ENCODE results near the gene PPP6R2. TPM values are rescaled to one million over a fixed set of nuclear protein-coding genes. Genes with fewer than 3 reads are reported as not detected.
"Not testable (repeated sequence)": the region's sequence is repeated elsewhere in the genome, so short reads cannot be mapped to it uniquely, and the experiment has no call there.

PPP6R2 gene
- total and polyA plus RNA-seq, 2 experiments from 2014 or later, result 41.4 to 88.4 TPM

DNA sequence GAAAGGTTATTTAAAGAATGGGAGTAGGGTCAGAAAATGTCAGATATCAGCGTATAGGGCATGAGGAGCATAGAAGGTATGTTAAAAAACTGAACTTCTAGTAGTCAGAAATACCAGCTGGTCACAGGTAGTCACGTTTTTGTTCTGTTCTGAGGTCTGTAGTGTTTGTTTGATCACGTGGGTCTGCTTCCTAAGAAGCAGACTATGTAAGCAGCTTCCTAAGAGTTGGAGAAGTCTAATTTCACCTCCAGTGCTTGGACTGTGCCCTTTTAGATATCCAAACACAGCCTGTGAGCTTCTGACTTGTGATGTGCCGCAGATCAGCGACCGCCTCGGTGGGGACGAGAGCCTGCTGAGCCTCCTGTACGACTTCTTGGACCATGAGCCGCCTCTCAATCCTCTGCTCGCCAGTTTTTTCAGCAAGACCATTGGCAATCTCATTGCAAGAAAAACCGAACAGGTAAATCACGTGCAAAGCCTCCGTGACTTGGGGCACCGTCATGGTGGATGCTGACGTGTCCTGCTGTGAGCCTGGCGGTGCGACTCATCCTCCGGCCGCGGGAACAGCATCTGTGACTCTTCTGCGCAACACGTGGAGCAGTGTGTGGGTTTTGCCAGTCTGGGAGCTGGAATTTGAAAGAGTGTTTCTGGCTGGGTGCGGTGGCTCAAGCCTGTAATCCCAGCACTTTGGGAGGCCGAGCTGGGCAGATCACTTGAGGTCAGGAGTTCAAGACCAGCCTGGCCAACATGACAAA lies 63.5 kb downstream of the PPP6R2 start:
- Histone ChIP-seq H3K27me3 (no peaks in the 10 kb centered on the region), H3K27ac (peak overlapping the region; percentile 23), H3K4me3 (no peak overlapping the region), H3K36me3 (peaks cover 13% of the 10 kb centered on the region), H3K9me3 (ENCODE audit: low read depth) (no peaks in the 10 kb centered on the region), H3K4me1 (ENCODE audit: low read depth) (no peaks in the 10 kb centered on the region)
- no peak for DNase-seq (ENCODE audit: low read depth in 1 of 2, low spot score in 1 of 2)
- TF ChIP-seq, protein P1, sequence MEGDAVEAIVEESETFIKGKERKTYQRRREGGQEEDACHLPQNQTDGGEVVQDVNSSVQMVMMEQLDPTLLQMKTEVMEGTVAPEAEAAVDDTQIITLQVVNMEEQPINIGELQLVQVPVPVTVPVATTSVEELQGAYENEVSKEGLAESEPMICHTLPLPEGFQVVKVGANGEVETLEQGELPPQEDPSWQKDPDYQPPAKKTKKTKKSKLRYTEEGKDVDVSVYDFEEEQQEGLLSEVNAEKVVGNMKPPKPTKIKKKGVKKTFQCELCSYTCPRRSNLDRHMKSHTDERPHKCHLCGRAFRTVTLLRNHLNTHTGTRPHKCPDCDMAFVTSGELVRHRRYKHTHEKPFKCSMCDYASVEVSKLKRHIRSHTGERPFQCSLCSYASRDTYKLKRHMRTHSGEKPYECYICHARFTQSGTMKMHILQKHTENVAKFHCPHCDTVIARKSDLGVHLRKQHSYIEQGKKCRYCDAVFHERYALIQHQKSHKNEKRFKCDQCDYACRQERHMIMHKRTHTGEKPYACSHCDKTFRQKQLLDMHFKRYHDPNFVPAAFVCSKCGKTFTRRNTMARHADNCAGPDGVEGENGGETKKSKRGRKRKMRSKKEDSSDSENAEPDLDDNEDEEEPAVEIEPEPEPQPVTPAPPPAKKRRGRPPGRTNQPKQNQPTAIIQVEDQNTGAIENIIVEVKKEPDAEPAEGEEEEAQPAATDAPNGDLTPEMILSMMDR (IDR thresholded peaks at IDR 0.05; ENCODE audit: low read depth, low read length), result no peak

GRCh38 chr22:50408311-50408710 lies 65.2 kb downstream of the PPP6R2 start:
- DNase-seq (ENCODE audit: low read depth in 1 of 2, low spot score in 1 of 2), result no peak
- no peaks in the 10 kb centered on the region for H3K9me3 ChIP-seq (ENCODE audit: low read depth)
- H3K36me3 ChIP-seq, result peaks cover 13% of the 10 kb centered on the region
- H3K27ac ChIP-seq, result no peak overlapping the region
- H3K4me1 ChIP-seq (ENCODE audit: low read depth), result no peaks in the 10 kb centered on the region
- H3K27me3 ChIP-seq, result no peaks in the 10 kb centered on the region
- TF ChIP-seq, protein P1 (IDR thresholded peaks at IDR 0.05; ENCODE audit: low read depth, low read length), result no peak
- H3K4me3 ChIP-seq, result no peak overlapping the region

GRCh38 chr22:50408954-50409353 lies 65.8 kb downstream of the PPP6R2 start:
- not testable (repeated sequence) for H3K4me3 ChIP-seq; H3K4me1 ChIP-seq (ENCODE audit: low read depth); H3K27ac ChIP-seq; DNase-seq (ENCODE audit: low read depth in 1 of 2, low spot score in 1 of 2); H3K9me3 ChIP-seq (ENCODE audit: low read depth); H3K27me3 ChIP-seq
- peaks cover 13% of the 10 kb centered on the region for H3K36me3 ChIP-seq

DNA sequence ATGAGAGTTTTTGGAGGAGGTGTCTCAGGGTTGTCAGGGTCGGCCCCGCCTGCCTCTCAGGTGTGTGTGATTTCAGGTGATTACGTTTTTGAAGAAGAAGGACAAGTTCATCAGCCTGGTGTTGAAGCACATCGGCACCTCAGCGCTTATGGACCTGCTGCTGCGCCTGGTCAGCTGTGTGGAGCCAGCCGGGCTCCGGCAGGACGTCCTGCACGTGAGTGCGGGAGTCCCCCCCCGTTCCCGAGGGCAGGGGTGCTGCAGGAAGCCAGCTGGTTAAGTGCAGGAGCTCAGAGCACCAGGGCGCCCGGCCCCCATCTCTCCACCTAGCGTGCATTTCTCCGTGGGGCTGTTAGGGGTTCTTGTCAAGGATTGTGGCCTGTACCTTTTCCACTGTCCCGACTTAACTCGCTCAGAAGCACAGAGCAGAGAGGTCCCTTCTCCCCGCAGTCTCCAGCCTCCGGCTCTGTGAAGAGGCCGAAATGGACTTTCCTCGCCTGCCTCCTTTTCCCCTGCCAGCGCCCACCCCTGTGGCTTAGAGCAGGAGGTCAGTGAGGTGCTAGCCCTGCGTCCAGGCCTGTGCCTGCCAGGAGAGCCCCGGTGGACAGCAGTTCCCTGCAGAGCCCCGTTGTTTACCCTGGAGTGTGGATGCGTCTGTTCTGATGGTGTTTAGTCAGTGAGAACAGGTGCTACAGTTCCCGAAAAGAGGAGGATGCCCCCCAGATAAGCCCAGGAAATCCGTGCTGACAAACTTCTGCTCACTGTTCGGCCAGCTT lies 71.5 kb downstream of the PPP6R2 start:
- Histone ChIP-seq H3K9me3 (ENCODE audit: low read depth) (no peaks in the 10 kb centered on the region), H3K27me3 (no peaks in the 10 kb centered on the region), H3K4me1 (ENCODE audit: low read depth) (no peaks in the 10 kb centered on the region), H3K27ac (no peak overlapping the region), H3K36me3 (peaks cover 40% of the 10 kb centered on the region), H3K4me3 (no peak overlapping the region)
- no peak for DNase-seq (ENCODE audit: low read depth in 1 of 2, low spot score in 1 of 2)
- TF ChIP-seq, protein P1 (IDR thresholded peaks at IDR 0.05; ENCODE audit: low read depth, low read length), result no peak

- Histone ChIP-seq H3K27ac (no peak overlapping the region), H3K36me3 (peaks cover 46% of the 10 kb centered on the region), H3K27me3 (no peaks in the 10 kb centered on the region), H3K4me3 (no peak overlapping the region), H3K9me3 (ENCODE audit: low read depth) (no peaks in the 10 kb centered on the region), H3K4me1 (ENCODE audit: low read depth) (no peaks in the 10 kb centered on the region)
- DNase-seq (ENCODE audit: low read depth in 1 of 2, low spot score in 1 of 2), result no peak
- TF ChIP-seq, protein P1 (IDR thresholded peaks at IDR 0.05; ENCODE audit: low read depth, low read length), result no peak
Measured at GRCh38 chr22:50415426-50415825, 72.3 kb downstream of the PPP6R2 start.

- no peaks in the 10 kb centered on the region for H3K4me1 ChIP-seq (ENCODE audit: low read depth)
- no peak overlapping the region for H3K4me3 ChIP-seq
- H3K9me3 ChIP-seq (ENCODE audit: low read depth), result no peaks in the 10 kb centered on the region
- H3K27me3 ChIP-seq, result no peaks in the 10 kb centered on the region
- H3K36me3 ChIP-seq, result peaks cover 57% of the 10 kb centered on the region
- H3K27ac ChIP-seq, result no peak overlapping the region
- no peak for DNase-seq (ENCODE audit: low read depth in 1 of 2, low spot score in 1 of 2)
- TF ChIP-seq, protein P1 (IDR thresholded peaks at IDR 0.05; ENCODE audit: low read depth, low read length), result no peak
Measured at GRCh38 chr22:50416996-50417395, 73.9 kb downstream of the PPP6R2 start.
